WI38 (cell line): ENCODE measurements around the gene ABTB2.

Experiments used
- H3K4me3 ChIP-seq: 2 replicates; pipeline ENCODE4 v1.5.1; 2011; ENCODE audit warnings: low read depth, mild to moderate bottlenecking, control low read depth, low read length
- TF ChIP-seq, protein P1 (sequence below): IDR thresholded peaks from 2 replicates; pipeline ENCODE4 v1.5.1; 2012; ENCODE audit warnings: low read depth, mild to moderate bottlenecking, control low read depth, low read length

The ABTB2 gene

DNA sequence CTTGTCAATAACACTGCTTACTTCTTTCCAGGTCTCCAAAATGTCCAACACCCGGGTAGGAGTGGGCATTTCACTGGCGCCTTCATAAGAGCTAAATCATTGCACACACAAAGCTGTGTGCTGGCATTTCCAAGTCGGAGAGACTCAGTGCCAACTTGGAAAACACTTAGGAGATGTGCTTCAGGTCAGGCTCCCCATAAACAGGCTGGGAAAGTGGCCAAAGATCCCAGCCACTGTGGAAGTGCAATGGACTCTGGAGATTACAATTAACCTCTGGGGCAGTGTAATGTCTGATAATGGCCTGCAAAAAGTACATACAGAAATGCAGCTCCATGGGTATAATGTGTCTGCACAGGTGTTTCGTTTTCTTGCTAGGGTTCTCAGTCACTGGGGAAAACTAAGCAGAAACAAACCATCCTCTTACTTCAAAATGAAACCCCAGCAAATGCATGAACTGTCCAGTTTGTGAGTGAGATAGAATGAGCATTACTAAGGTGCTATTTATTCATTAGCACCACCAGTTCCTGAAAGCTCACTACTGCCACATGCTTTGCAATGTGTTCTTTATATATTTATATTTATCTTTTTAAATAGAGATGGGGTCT lies 79.0 kb downstream of the ABTB2 start:
- H3K4me3 ChIP-seq: no peak overlapping the region
- TF ChIP-seq, protein P1, sequence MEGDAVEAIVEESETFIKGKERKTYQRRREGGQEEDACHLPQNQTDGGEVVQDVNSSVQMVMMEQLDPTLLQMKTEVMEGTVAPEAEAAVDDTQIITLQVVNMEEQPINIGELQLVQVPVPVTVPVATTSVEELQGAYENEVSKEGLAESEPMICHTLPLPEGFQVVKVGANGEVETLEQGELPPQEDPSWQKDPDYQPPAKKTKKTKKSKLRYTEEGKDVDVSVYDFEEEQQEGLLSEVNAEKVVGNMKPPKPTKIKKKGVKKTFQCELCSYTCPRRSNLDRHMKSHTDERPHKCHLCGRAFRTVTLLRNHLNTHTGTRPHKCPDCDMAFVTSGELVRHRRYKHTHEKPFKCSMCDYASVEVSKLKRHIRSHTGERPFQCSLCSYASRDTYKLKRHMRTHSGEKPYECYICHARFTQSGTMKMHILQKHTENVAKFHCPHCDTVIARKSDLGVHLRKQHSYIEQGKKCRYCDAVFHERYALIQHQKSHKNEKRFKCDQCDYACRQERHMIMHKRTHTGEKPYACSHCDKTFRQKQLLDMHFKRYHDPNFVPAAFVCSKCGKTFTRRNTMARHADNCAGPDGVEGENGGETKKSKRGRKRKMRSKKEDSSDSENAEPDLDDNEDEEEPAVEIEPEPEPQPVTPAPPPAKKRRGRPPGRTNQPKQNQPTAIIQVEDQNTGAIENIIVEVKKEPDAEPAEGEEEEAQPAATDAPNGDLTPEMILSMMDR: no peak

DNA sequence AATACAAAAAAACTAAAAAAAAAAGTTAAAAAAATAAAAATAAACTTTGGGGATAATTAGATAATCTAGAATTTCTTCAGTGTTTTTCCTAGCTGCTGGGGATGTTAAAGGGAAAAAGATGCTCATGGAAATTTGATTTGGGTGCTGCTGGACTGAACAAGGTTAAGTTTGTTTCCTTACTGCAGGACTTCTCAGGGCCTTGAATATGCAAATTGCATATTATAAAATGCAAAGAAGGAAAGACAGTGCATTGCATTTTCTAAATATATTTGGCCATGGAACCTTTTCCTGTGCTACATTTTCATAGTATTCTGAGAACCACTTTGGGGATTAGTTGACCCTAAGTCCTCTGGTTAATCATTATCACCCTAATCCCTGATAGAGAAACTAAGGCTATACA lies 79.6 kb downstream of the ABTB2 start:
- no peak overlapping the region for H3K4me3 ChIP-seq
- TF ChIP-seq, protein P1: no peak

- no peak overlapping the region for H3K4me3 ChIP-seq
- TF ChIP-seq, protein P1: no peak
These were observed 80.6 kb downstream of the ABTB2 start for GRCh38 chr11:34277171-34277570.

- TF ChIP-seq, protein P1: no peak
- no peak overlapping the region for H3K4me3 ChIP-seq
These were observed 81.4 kb downstream of the ABTB2 start for GRCh38 chr11:34276352-34276864.

- H3K4me3 ChIP-seq: no peak overlapping the region
- TF ChIP-seq, protein P1: no peak
These were observed 82.3 kb downstream of the ABTB2 start for GRCh38 chr11:34275486-34275885.

DNA sequence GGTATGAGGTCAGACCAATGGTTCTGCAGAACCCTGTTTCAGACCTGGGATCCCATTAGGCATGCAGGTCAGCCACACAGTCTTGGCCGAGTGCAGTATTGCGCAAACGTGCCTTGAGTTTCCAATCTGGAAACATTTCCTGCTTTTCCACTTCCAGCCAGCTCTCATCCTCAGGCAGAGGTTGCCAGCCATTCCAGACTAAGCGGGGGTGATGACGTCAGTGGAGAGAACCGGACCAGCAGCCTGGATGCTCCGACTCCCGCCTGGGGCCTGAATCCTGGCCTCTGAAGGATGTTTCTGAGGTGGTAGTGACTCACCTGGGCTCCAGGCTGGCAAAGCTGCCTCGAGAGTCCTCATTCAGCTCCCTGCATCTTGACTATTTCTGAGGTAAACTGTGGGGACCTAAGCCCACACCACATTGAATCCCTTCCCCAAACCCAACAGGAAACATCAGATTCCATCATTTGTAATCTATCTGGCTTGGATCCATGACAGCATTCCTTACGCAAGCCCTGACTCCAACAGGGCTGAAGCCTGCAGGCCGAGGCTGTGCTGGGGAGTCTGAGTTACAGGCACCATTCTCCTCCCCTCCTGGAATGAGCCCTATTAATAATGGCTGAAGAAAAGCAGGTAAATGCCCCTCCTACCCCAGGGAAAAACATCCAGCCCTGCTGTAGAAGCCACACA lies 83.0 kb downstream of the ABTB2 start:
- TF ChIP-seq, protein P1: no peak
- no peak overlapping the region for H3K4me3 ChIP-seq

GRCh38 chr11:34273099-34273498 lies 84.7 kb downstream of the ABTB2 start:
- TF ChIP-seq, protein P1: no peak
- no peak overlapping the region for H3K4me3 ChIP-seq
